ENCODE results near the gene NEUROD2.

DNA sequence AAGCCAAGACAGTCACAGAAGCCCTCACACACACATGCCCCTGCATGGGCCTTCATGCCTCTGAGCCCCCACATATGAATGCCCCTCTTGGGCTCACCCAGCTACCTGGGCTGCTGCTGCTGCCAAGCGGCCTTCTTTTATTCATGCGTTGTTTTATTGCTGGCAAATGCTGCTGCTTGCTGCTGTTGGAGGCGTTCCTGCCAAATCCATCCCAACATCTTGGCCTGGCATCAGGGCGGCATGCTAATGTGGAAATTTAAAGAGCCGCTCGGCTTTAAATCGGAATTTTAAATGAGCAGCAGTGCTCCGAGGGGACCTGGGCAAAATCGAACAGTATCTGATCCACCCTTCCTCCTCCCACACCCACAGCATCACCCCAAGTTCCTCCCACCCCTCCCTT is 39.0 kb downstream of the NEUROD2 start:
- TF ChIP-seq CTCF (tag by site-specific recombination; IDR thresholded peaks at IDR 0.05) (no peak), ZNF302 (tag by site-specific recombination; IDR thresholded peaks at IDR 0.05; ENCODE audit: low read depth) (no peak), ZNF571 (tag by site-specific recombination; IDR thresholded peaks at IDR 0.05) (no peak)

Measured in HEK293 (cell line).